K562 (cell line): Measurements from ENCODE around the gene C1orf74. TPM values are rescaled to one million over a fixed set of nuclear protein-coding genes. Genes with fewer than 3 reads are reported as not detected.

Experiments
- ATAC-seq: fragments of 200-7000 bp; cut with Tn5 transposase; 3 replicates; pipeline ENCODE4 v1.9.1; 2020; ENCODE audit warnings: moderate library complexity
- BruUV-seq: library from RNA; stranded (reverse); fragments of 400-500 nt; replicated peaks from 2 replicates; lab custom pipeline; 2021; lab: Mats Ljungman, UMichigan
- CTCF ChIA-PET: fragments of 300-600 bp; formaldehyde crosslinking; extraction: SDS; loops from one replicate; lab custom pipeline; 2021; ENCODE audit warnings: low intra/inter-chr PET ratio; lab: Yijun Ruan, JAX
- POLR2A ChIA-PET: fragments of 300-600, 350-650 bp; sonication (Branson Sonifier 250); formaldehyde crosslinking; extraction: SDS; loops from one replicate; lab custom pipeline; 2021; ENCODE audit warnings: antibody characterized with exemption, inconsistent platforms; lab: Yijun Ruan, JAX
- DNase-seq, 4 experiments: peaks; one replicate each; pipeline versions ENCODE4 v3.0.0 to v3.0.0-alpha.2; 2011 to 2018; ENCODE audit warnings: low spot score in 3 of 4, mixed read lengths in 3 of 4; ENCODE audit errors: extremely low read depth in 1 of 4
- FAIRE-seq: peaks from 2 replicates; lab custom pipeline; 2011; peaks lifted over from hg19 to GRCh38; lab: Jason Lieb, UNC
- H2AFZ ChIP-seq: 2 replicates; pipeline ENCODE4 v1.6.0; 2011; ENCODE audit warnings: low read depth, low read length, control low read depth, inconsistent platforms
- H3K27ac ChIP-seq: fragments of 200-600 bp; 3 replicates; pipeline ENCODE4 v1.8.0; 2011; ENCODE audit warnings: low read depth, mild to moderate bottlenecking, control low read depth, inconsistent platforms, low read length, moderate library complexity, mixed read lengths; ENCODE audit errors: extremely low read depth
- H3K27me3 ChIP-seq, 2 experiments: fragments of 300-600 bp in 1 of 2; 2 replicates in 1 of 2; 3 replicates in 1 of 2; pipeline versions ENCODE4 v1.6.0 to v1.8.0; 2011; ENCODE audit warnings: inconsistent platforms in 2 of 2, low read length in 2 of 2, mild to moderate bottlenecking in 1 of 2, mixed read lengths in 1 of 2, moderate library complexity in 1 of 2; ENCODE audit not compliant: control insufficient read depth in 2 of 2, insufficient read depth in 2 of 2
- H3K36me3 ChIP-seq: fragments of 300-600 bp; 3 replicates; pipeline ENCODE4 v1.8.0; 2011; ENCODE audit warnings: mild to moderate bottlenecking, low read length, inconsistent platforms; ENCODE audit not compliant: control insufficient read depth, insufficient read depth
- H3K4me1 ChIP-seq, 2 experiments: fragments of 200-600 bp in 1 of 2; replicated peaks in 1 of 2; 2 replicates in 1 of 2; 3 replicates in 1 of 2; pipeline versions ENCODE4 v1.5.1 to v1.8.0; 2011; ENCODE audit warnings: inconsistent platforms in 2 of 2, low read length in 2 of 2, mild to moderate bottlenecking in 1 of 2, mixed read lengths in 1 of 2, moderate library complexity in 1 of 2; ENCODE audit not compliant: control insufficient read depth in 2 of 2, insufficient read depth in 2 of 2
- H3K4me2 ChIP-seq: 2 replicates; pipeline ENCODE4 v1.6.1; 2011; ENCODE audit warnings: low read length, control low read depth, inconsistent platforms, mixed read lengths; ENCODE audit not compliant: insufficient read depth
- H3K4me3 ChIP-seq: fragments of 200-600 bp; sonication (generic), shearing (Covaris generic); 2 replicates; pipeline ENCODE4 v1.5.1; 2016; ENCODE audit warnings: control low read depth, inconsistent platforms
- H3K79me2 ChIP-seq: fragments of 200-600 bp; 3 replicates; pipeline ENCODE4 v1.8.0; 2011; ENCODE audit warnings: low read length, inconsistent platforms; ENCODE audit not compliant: control insufficient read depth, insufficient read depth
- H3K9ac ChIP-seq, 2 experiments: 2 replicates each; pipeline versions ENCODE4 v1.6.0 to v1.6.1; 2011; ENCODE audit warnings: low read depth in 2 of 2, low read length in 2 of 2, control low read depth in 1 of 2, inconsistent platforms in 1 of 2, mild to moderate bottlenecking in 1 of 2, mixed read lengths in 1 of 2; ENCODE audit not compliant: insufficient read depth in 1 of 2
- H3K9me1 ChIP-seq: one replicate; pipeline ENCODE4 v1.6.0; 2011; ENCODE audit warnings: inconsistent platforms, mild to moderate bottlenecking, low read length, moderate library complexity; ENCODE audit not compliant: control insufficient read depth, insufficient read depth
- H3K9me3 ChIP-seq: replicated peaks from 2 replicates; pipeline ENCODE4 v1.5.1; 2011; ENCODE audit warnings: low read depth, low read length, inconsistent platforms; ENCODE audit not compliant: control insufficient read depth, insufficient read depth
- H4K20me1 ChIP-seq: replicated peaks from 2 replicates; pipeline ENCODE4 v1.6.1; 2011; ENCODE audit warnings: low read length, inconsistent platforms, mixed read lengths; ENCODE audit not compliant: control insufficient read depth, insufficient read depth
- CREB3 ChIP-seq: fragments of 450-650 bp; conservative IDR thresholded peaks from 2 replicates; pipeline ENCODE4 v1.6.1; 2016; ENCODE audit warnings: missing genetic modification characterization, low read depth, mild to moderate bottlenecking, missing compliant biosample characterization, moderate library complexity
- HDAC2 ChIP-seq: fragments of 450-650 bp; IDR thresholded peaks from 2 replicates; pipeline ENCODE4 v1.6.1; 2016; ENCODE audit warnings: mild to moderate bottlenecking
- HNRNPLL ChIP-seq: fragments of 200-400 bp; formaldehyde crosslinking; IDR thresholded peaks from 2 replicates; pipeline ENCODE4 v1.6.1; 2017; ENCODE audit warnings: low read length, low read depth, mild to moderate bottlenecking; ENCODE audit not compliant: poor library complexity, severe bottlenecking
- KLF16 ChIP-seq: IDR thresholded peaks from 2 replicates; pipeline ENCODE4 v1.6.1; 2016; ENCODE audit warnings: antibody characterized with exemption
- NKRF ChIP-seq: fragments of 450-650 bp; IDR thresholded peaks from 2 replicates; pipeline ENCODE4 v1.6.1; 2016; ENCODE audit warnings: borderline replicate concordance
- SRSF1 ChIP-seq: fragments of 200-400 bp; formaldehyde crosslinking; IDR thresholded peaks from 2 replicates; pipeline ENCODE4 v1.6.1; 2017; ENCODE audit warnings: mild to moderate bottlenecking, low read depth, low read length, moderate library complexity
- ZC3H11A ChIP-seq: IDR thresholded peaks from 2 replicates; pipeline ENCODE4 v1.6.1; 2012; ENCODE audit warnings: low read depth, low read length, improper control_type of control experiment
- ZNF311 ChIP-seq: fragments of 250-450 bp; sonication (Bioruptor Pico); IDR thresholded peaks from 2 replicates; pipeline ENCODE4 v1.4.0; 2020; ENCODE audit warnings: mild to moderate bottlenecking, moderate library complexity
- ZNF347 ChIP-seq: fragments of 450-650 bp; formaldehyde crosslinking; IDR thresholded peaks from 2 replicates; pipeline ENCODE4 v1.4.0; 2020; ENCODE audit warnings: low read depth, mild to moderate bottlenecking, moderate library complexity
- WGBS: fragments of 100-300 bp; shearing (Covaris generic); methylation state at CpG from one replicate; pipeline ENCODE4 v1.1.6; 2016; ENCODE audit warnings: low coverage, mixed read lengths; ENCODE audit not compliant: insufficient coverage; ENCODE audit errors: missing lambda C conversion rate; 5-methylcytosine and 5-hydroxymethylcytosine counted together
- in situ Hi-C: fragments of 300-500 bp; cut with MboI; formaldehyde crosslinking; loops from 4 replicates; pipeline ENCODE4 v1.15.0; 2018; ENCODE audit warnings: inconsistent platforms, mixed read lengths
- intact Hi-C: fragments of 100-400 bp; cut with micrococcal nuclease; formaldehyde crosslinking; loops from 2 replicates; pipeline ENCODE4 v1.14.2; 2022
- polyA plus RNA-seq, 8 experiments: library from polyadenylated mRNA; depleted of rRNA in 4 of 8; stranded (reverse) in 5 of 8; unstranded in 3 of 8; fragments of >200 nt; fragmentation: Nextera tagmentation in 2 of 8; fragmentation: Illumina TruSeq in 1 of 8; extraction: Ambion mirVana in 2 of 8; extraction: Trizol in 1 of 8; gene quantifications; 2 replicates each; pipeline versions ENCODE4 v1.2.1 to v1.2.3, GENCODE V29; 2011 to 2014; ENCODE audit warnings: inconsistent platforms in 1 of 8, missing spikeins in 1 of 8
- total RNA-seq, 7 experiments: library from RNA; depleted of rRNA in 6 of 7; stranded (reverse); fragments of >200 nt in 6 of 7; fragmentation: Illumina TruSeq in 2 of 7; extraction: Trizol in 2 of 7; gene quantifications; 2 replicates each; pipeline versions ENCODE4 v1.2.1 to v1.2.3, GENCODE V29; 2011 to 2021; ENCODE audit warnings: low replicate concordance in 1 of 7

The C1orf74 gene
- total and polyA plus RNA-seq, 9 of the 15 experiments (the other 6 are each of a cell fraction or from before 2014, with no cell fraction given), result 4.0 to 7.6 (median 5.7) TPM

DNA sequence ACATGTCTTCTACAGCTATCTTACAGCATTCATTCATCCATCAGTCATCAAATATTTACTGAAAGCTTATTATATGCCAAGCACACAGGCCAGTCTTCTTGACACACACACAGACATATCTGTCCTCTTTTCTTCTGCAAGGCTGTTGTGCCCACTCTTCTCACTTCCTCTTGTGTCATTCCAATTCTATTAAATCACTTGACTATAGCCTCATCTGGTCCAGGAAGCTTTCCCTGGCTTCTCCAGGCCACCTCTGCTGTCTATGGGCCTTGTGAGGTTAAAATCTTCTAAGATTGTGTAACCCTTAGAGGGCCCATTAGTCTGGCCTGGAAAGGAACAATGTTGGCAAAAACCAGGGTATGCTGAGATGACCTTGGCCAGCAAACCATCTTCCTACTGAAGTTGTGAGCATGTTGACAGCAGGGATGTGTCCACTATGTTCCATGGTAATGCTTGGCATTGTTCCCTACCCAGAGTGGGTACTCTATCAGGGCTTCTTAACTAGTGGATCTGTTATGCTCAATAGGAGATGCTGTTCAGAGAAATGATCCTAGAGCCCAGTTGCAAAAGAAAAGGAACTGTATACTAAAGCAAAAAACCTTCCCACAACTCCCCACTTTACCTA is 23.2 kb downstream of the C1orf74 start (continued):
- TF ChIP-seq NKRF (no peak), ZNF347 (CRISPR knock-in tag) (no peak), KLF16 (no peak)
- TF ChIP-seq, all 486 proteins: peak for 0

DNA sequence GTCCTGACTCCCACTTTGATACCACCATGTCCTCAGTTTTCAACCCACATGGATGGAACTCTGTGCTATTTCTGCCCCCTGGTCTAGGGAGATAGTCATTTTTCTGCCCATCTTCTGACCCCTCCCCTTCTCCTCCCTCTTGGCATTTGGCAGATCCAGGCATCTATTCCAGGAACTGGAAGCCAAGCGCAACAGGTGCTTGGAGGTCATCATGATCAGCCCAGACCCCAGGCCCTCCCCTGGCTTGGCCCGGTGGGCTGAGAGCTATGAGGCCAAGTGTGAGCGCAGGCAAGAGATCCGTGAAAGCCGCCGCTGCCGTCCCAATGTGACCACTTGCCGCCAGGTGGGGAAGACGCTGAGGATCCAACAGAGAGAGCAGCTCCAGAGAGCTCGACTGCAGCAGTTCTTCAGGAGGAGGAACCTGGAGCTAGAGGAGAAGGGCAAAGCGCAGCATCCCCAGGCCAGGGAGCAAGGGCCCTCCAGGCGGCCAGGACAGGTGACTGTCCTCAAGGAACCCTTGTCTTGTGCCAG is 24.5 kb downstream of the C1orf74 start:
- Histone ChIP-seq H3K79me2 (no peaks in the 10 kb centered on the region), H3K4me2 (no peak overlapping the region), H3K9ac (peak overlapping the region in 1 of 2 experiments; percentile 52; a peak in 1 of 4 replicates), H2AFZ (no peak overlapping the region), H3K27ac (no peak overlapping the region), H3K9me3 (no peaks in the 10 kb centered on the region), H3K36me3 (no peaks in the 10 kb centered on the region), H4K20me1 (0 out of 2 replicates have a peak, but pooled peaks cover 8% of the 10 kb centered on the region), H3K9me1 (no peaks in the 10 kb centered on the region), H3K4me3 (no peak overlapping the region), H3K27me3 (peaks cover 23 to 45% of the 10 kb centered on the region in 2 experiments), H3K4me1 (no peaks in the 10 kb centered on the region)
- under 1% methylated on average over 12 of the region's 12 CpGs for WGBS
- no peak for DNase-seq
- peak; percentile 34 for ATAC-seq
- POLR2A ChIA-PET, result interaction anchor here (0.8 to 1.5 kb wide), 3 partner anchors 13 to 23 kb away, joined by 3 to 6 read pairs (median 3); no protein-coding TSS in a partner anchor
- CTCF ChIA-PET, result no interaction called here
- FAIRE-seq, result no peak
- intact Hi-C loops, result no loop called here
- in situ Hi-C loops, result no loop called here
- no TSS peak for BruUV-seq
- no peak for TF ChIP-seq HDAC2
- peak; percentile 20 for TF ChIP-seq HNRNPLL
- TF ChIP-seq ZNF311 (CRISPR knock-in tag), result no peak
- TF ChIP-seq CREB3 (tag), result no peak
- no peak for TF ChIP-seq ZC3H11A
- TF ChIP-seq SRSF1, result no peak
